Liver (tissue), 3 donors: ENCODE results near the gene DYNC1H1.

Experiments used
- HNF4A ChIP-seq, 2 donors: conservative IDR thresholded peaks; 2 replicates each; pipeline ENCODE4 v1.6.1; 2016; ENCODE audit warnings: antibody characterized with exemption in 2 of 2, mild to moderate bottlenecking in 2 of 2
- JUND ChIP-seq, 2 donors: IDR thresholded peaks; 2 replicates each; pipeline ENCODE4 v1.6.1; 2016; ENCODE audit warnings: antibody characterized with exemption in 2 of 2
- RAD21 ChIP-seq, 2 donors: IDR thresholded peaks; 2 replicates each; pipeline ENCODE4 v1.6.1; 2016; ENCODE audit warnings: antibody characterized with exemption in 2 of 2, mild to moderate bottlenecking in 2 of 2
- SP1 ChIP-seq: IDR thresholded peaks from 2 replicates; pipeline ENCODE4 v1.6.1; 2018; ENCODE audit warnings: antibody characterized with exemption, mild to moderate bottlenecking
- TAF1 ChIP-seq: conservative IDR thresholded peaks from 2 replicates; pipeline ENCODE4 v1.6.1; 2016; ENCODE audit warnings: antibody characterized with exemption, mild to moderate bottlenecking
- YY1 ChIP-seq: IDR thresholded peaks from 2 replicates; pipeline ENCODE4 v1.6.1; 2016; ENCODE audit warnings: antibody characterized with exemption, mild to moderate bottlenecking
- TF ChIP-seq, protein P1 (sequence below): fragments of 150-350 bp; IDR thresholded peaks from 2 replicates; pipeline ENCODE4 v1.5.1; 2017; ENCODE audit warnings: improper control_type of control experiment, low read depth, low read length; ENCODE audit not compliant: missing input control
- TF ChIP-seq, protein P2 (sequence below): IDR thresholded peaks from 2 replicates; pipeline ENCODE4 v1.6.1; 2016; ENCODE audit warnings: antibody characterized with exemption
- TF ChIP-seq, protein P3 (sequence below): IDR thresholded peaks from 2 replicates; pipeline ENCODE4 v1.6.1; 2016; ENCODE audit warnings: antibody characterized with exemption
- TF ChIP-seq, protein P4 (sequence below): IDR thresholded peaks from 2 replicates; pipeline ENCODE4 v1.6.1; 2016; ENCODE audit warnings: antibody characterized with exemption
- TF ChIP-seq, protein P5 (sequence below): IDR thresholded peaks from 2 replicates; pipeline ENCODE4 v1.6.1; 2016; ENCODE audit warnings: antibody characterized with exemption, mild to moderate bottlenecking
- donor health status: healthy.
- donor health status: healthy.

DNA sequence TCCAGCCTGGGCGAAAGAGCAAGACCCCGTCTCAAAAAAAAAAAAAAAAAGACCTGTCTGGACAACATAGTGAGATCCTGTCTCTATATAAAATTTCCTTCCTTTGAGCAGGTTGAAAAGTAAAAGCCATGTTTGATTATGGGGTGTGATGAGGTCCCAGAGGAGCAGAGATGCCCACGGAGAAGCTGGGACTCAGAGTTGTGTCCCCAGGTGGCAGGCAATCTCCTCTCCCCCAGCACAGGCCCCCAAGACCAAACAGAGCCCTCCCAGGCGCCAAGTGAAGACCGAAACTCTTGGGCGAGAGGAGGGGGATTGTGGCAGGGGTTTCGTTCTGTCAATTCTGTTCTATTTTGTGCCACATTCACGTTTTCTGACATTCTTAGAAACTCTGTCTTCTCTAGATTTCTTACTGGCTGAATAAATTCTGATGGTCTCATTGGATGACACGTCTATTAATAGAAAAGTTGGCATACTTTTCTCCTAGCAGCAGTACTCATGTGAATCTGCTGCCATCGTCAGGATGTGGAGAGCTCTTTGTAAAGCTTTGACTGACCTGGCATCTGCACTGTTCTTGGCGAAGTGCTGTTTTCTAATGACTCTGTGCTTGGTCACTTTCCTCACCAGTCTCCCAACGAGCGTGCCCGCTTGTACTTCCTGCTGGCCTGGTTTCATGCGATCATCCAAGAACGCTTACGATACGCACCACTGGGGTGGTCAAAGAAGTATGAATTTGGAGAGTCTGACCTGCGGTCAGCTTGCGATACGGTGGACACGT is 79.1 kb downstream of the DYNC1H1 start:
- TF ChIP-seq SP1 = no peak
- TF ChIP-seq TAF1 = no peak
- TF ChIP-seq, protein P1, sequence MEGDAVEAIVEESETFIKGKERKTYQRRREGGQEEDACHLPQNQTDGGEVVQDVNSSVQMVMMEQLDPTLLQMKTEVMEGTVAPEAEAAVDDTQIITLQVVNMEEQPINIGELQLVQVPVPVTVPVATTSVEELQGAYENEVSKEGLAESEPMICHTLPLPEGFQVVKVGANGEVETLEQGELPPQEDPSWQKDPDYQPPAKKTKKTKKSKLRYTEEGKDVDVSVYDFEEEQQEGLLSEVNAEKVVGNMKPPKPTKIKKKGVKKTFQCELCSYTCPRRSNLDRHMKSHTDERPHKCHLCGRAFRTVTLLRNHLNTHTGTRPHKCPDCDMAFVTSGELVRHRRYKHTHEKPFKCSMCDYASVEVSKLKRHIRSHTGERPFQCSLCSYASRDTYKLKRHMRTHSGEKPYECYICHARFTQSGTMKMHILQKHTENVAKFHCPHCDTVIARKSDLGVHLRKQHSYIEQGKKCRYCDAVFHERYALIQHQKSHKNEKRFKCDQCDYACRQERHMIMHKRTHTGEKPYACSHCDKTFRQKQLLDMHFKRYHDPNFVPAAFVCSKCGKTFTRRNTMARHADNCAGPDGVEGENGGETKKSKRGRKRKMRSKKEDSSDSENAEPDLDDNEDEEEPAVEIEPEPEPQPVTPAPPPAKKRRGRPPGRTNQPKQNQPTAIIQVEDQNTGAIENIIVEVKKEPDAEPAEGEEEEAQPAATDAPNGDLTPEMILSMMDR = no peak
- TF ChIP-seq JUND (IDR thresholded peaks at IDR 0.05) = no peak
- TF ChIP-seq, protein P2, sequence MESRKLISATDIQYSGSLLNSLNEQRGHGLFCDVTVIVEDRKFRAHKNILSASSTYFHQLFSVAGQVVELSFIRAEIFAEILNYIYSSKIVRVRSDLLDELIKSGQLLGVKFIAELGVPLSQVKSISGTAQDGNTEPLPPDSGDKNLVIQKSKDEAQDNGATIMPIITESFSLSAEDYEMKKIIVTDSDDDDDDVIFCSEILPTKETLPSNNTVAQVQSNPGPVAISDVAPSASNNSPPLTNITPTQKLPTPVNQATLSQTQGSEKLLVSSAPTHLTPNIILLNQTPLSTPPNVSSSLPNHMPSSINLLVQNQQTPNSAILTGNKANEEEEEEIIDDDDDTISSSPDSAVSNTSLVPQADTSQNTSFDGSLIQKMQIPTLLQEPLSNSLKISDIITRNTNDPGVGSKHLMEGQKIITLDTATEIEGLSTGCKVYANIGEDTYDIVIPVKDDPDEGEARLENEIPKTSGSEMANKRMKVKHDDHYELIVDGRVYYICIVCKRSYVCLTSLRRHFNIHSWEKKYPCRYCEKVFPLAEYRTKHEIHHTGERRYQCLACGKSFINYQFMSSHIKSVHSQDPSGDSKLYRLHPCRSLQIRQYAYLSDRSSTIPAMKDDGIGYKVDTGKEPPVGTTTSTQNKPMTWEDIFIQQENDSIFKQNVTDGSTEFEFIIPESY = no peak
- TF ChIP-seq, protein P3, sequence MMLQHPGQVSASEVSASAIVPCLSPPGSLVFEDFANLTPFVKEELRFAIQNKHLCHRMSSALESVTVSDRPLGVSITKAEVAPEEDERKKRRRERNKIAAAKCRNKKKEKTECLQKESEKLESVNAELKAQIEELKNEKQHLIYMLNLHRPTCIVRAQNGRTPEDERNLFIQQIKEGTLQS = no peak
- TF ChIP-seq, protein P4, sequence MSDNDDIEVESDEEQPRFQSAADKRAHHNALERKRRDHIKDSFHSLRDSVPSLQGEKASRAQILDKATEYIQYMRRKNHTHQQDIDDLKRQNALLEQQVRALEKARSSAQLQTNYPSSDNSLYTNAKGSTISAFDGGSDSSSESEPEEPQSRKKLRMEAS = no peak
- no peak for TF ChIP-seq HNF4A (conservative IDR thresholded peaks at IDR 0.05)
- no peak for TF ChIP-seq YY1
- no peak for TF ChIP-seq RAD21 (IDR thresholded peaks at IDR 0.05)
- TF ChIP-seq, protein P5, sequence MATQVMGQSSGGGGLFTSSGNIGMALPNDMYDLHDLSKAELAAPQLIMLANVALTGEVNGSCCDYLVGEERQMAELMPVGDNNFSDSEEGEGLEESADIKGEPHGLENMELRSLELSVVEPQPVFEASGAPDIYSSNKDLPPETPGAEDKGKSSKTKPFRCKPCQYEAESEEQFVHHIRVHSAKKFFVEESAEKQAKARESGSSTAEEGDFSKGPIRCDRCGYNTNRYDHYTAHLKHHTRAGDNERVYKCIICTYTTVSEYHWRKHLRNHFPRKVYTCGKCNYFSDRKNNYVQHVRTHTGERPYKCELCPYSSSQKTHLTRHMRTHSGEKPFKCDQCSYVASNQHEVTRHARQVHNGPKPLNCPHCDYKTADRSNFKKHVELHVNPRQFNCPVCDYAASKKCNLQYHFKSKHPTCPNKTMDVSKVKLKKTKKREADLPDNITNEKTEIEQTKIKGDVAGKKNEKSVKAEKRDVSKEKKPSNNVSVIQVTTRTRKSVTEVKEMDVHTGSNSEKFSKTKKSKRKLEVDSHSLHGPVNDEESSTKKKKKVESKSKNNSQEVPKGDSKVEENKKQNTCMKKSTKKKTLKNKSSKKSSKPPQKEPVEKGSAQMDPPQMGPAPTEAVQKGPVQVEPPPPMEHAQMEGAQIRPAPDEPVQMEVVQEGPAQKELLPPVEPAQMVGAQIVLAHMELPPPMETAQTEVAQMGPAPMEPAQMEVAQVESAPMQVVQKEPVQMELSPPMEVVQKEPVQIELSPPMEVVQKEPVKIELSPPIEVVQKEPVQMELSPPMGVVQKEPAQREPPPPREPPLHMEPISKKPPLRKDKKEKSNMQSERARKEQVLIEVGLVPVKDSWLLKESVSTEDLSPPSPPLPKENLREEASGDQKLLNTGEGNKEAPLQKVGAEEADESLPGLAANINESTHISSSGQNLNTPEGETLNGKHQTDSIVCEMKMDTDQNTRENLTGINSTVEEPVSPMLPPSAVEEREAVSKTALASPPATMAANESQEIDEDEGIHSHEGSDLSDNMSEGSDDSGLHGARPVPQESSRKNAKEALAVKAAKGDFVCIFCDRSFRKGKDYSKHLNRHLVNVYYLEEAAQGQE = no peak
